Mammary epithelial cell (primary cell): Measurements from ENCODE around the gene MAP4K4.

Source experiments
- CTCF ChIP-seq, 2 donors: IDR thresholded peaks in 1 of 2; conservative IDR thresholded peaks in 1 of 2; 2 replicates each; pipeline ENCODE4 v1.5.1; 2011 to 2012; ENCODE audit warnings: inconsistent platforms in 2 of 2, low read length in 2 of 2, mild to moderate bottlenecking in 2 of 2, control low read depth in 1 of 2, low read depth in 1 of 2; ENCODE audit not compliant: insufficient read depth in 1 of 2; ENCODE audit errors: extremely low read depth in 1 of 2
- EZH2 ChIP-seq: IDR thresholded peaks from 2 replicates; pipeline ENCODE4 v1.6.1; 2012; ENCODE audit warnings: low read length, inconsistent platforms, borderline replicate concordance

GRCh38 chr2:101807242-101807641 lies 109.7 kb downstream of the MAP4K4 start:
- TF ChIP-seq CTCF (conservative IDR thresholded peaks at IDR 0.05 in 1 of 2, IDR thresholded peaks at IDR 0.05 in 1 of 2; ENCODE audit: extremely low read depth in 1 of 2, insufficient read depth in 1 of 2, low read depth in 1 of 2, low read length in 2 of 2) (no peak), EZH2 (no peak)
